Mucosa of descending colon (tissue), 3 donors: Measurements from ENCODE around the gene MAT1A. TPM values are rescaled to one million over a fixed set of nuclear protein-coding genes. Genes with fewer than 3 reads are reported as not detected.
"Not testable (repeated sequence)": the region's sequence is repeated elsewhere in the genome, so short reads cannot be mapped to it uniquely, and the experiment has no call there.

Experiments used
- ATAC-seq: fragments of 200-7000 bp; cut with Tn5 transposase; one replicate; pipeline ENCODE4 v1.9.1; 2020; ENCODE audit warnings: mild to moderate bottlenecking, moderate library complexity
- DNase-seq, 3 donors: peaks; one replicate each; pipeline ENCODE4 v3.0.0-alpha.2; 2020
- H3K36me3 ChIP-seq: fragments of 200-600 bp; one replicate; pipeline ENCODE4 v1.8.0; 2021; ENCODE audit warnings: low read depth, mild to moderate bottlenecking
- H3K4me1 ChIP-seq: fragments of 200-600 bp; one replicate; pipeline ENCODE4 v1.8.0; 2021; ENCODE audit warnings: low read depth, mild to moderate bottlenecking
- H3K4me3 ChIP-seq: fragments of 200-600 bp; one replicate; pipeline ENCODE4 v1.8.0; 2021; ENCODE audit warnings: mild to moderate bottlenecking
- H3K9me3 ChIP-seq: fragments of 200-600 bp; one replicate; pipeline ENCODE4 v1.8.0; 2021; ENCODE audit warnings: mild to moderate bottlenecking
- CTCF ChIP-seq: fragments of 200-600 bp; IDR thresholded peaks from one replicate; pipeline ENCODE4 v1.8.0; 2022; ENCODE audit warnings: antibody characterized with exemption, mild to moderate bottlenecking
- intact Hi-C, 2 donors: fragments of 100-400 bp; cut with DNase I in 1 of 2; cut with micrococcal nuclease in 1 of 2; formaldehyde crosslinking; loops; one replicate each; pipeline versions ENCODE4 v1.11.0 to v1.11.1; 2022; cut with DNase I, micrococcal nuclease
- total RNA-seq, 3 donors: library from RNA; stranded (reverse); fragmentation: NEBNext Ultra II Directional in 2 of 3; extraction: Animal tissue kit (Norgen Biotek cat#: 25700) in 2 of 3; gene quantifications; one replicate each; pipeline versions ENCODE4 v1.2.1 to v1.2.4, GENCODE V29; 2021 to 2023
- donor health status: DM: no; HTN: no; CAD: no; lungs with moderate emphysema.
- donor health status: DM: no; HTN: no; CAD: no.
- donor health status: DM: no; HTN: yes; CAD: no.

Gene MAT1A
- total RNA-seq, 3 donors from 2014 or later: 0.89 TPM; not detected in 2

DNA sequence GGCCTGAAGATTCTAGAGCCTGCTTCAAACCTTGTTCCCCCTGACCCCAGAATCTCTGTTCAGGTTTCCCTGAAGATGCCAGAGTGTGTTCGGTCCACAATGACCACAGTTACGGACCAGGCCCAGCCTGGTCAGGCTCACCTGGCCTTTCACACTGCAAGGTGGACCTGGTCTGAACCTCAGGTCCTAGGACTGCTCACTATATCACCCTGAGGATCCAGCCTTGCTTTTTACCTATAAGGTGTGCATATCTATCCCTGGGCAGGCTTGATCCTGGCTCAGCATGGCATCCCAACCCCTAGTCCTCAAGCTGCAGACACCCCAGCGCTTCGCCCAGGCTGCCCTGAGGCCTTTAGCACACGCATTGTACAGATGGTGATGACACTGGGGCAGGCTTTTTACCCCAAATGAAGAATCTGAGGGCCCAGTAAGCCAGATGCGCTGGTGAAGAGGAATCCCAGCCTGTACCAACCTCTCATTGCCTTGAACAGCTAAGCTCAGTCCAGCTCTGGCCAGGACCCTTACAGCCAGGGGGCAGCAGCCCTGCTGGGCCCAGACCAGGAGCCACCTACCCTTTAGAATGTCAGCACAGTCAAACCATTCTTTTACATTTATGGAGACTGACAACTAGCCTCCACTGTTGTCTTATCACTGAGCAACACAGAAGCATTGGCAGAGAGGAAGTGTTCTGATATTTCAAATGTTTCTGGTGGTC is 28.0 kb downstream of the MAT1A start:
- intact Hi-C loops: no loop called here
- Histone ChIP-seq H3K4me3 (no peak overlapping the region), H3K36me3 (no peaks in the 10 kb centered on the region), H3K9me3 (no peaks in the 10 kb centered on the region), H3K4me1 (no peaks in the 10 kb centered on the region)
- no peak for TF ChIP-seq CTCF
- ATAC-seq: no peak
- no peak for DNase-seq

- ATAC-seq (peak; percentile 61), DNase-seq (peak in 1 of 3 donors; percentile 46)
- peak; percentile 73 for TF ChIP-seq CTCF
- intact Hi-C loops: no loop called here
- Histone ChIP-seq H3K9me3 (no peaks in the 10 kb centered on the region), H3K36me3 (no peaks in the 10 kb centered on the region), H3K4me3 (no peak overlapping the region), H3K4me1 (no peaks in the 10 kb centered on the region)
These were observed 28.9 kb downstream of the MAT1A start for GRCh38 chr10:80260295-80261243.

DNA sequence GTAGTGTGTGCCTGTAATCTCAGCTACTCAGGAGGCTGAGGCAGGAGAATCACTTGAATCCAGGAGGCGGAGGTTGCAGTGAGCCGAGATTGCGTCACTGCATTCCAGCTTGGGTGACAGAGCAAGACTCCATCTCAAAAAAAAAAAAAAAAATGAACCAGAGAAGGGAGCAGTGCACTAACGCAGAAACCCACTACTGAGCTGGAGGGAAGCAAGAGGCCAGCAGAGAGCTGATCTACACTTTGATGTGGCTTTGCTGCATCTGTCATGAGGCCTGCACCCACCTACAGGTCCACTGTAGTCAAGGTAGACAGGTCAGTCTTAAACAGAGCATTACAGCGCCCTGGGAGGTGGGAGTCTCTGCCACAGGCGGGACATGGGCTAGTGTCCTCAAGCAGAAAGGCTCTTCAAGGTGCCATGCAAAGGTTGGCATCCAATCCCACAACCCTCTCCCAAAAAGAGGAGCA is 30.0 kb downstream of the MAT1A start:
- no peak for ATAC-seq
- Histone ChIP-seq H3K4me1 (no peaks in the 10 kb centered on the region), H3K4me3 (no peak overlapping the region), H3K9me3 (no peaks in the 10 kb centered on the region), H3K36me3 (no peaks in the 10 kb centered on the region)
- intact Hi-C loops: no loop called here
- DNase-seq: no peak
- no peak for TF ChIP-seq CTCF

- H3K4me1 ChIP-seq, H3K36me3 ChIP-seq, intact Hi-C loops, H3K9me3 ChIP-seq, H3K4me3 ChIP-seq: not testable (repeated sequence)
- peak; percentile 60 for ATAC-seq
- DNase-seq: peak in 1 of 3 donors; percentile 5
These were observed 32.7 kb downstream of the MAT1A start for GRCh38 chr10:80256798-80257197.

- DNase-seq, H3K4me3 ChIP-seq, H3K4me1 ChIP-seq, intact Hi-C loops, H3K36me3 ChIP-seq, H3K9me3 ChIP-seq, ATAC-seq: not testable (repeated sequence)
These were observed 34.7 kb downstream of the MAT1A start for GRCh38 chr10:80254726-80255125.

- ATAC-seq, DNase-seq, H3K36me3 ChIP-seq, H3K4me3 ChIP-seq, intact Hi-C loops, H3K9me3 ChIP-seq, H3K4me1 ChIP-seq: not testable (repeated sequence)
These were observed 35.5 kb downstream of the MAT1A start for GRCh38 chr10:80253963-80254271.

DNA sequence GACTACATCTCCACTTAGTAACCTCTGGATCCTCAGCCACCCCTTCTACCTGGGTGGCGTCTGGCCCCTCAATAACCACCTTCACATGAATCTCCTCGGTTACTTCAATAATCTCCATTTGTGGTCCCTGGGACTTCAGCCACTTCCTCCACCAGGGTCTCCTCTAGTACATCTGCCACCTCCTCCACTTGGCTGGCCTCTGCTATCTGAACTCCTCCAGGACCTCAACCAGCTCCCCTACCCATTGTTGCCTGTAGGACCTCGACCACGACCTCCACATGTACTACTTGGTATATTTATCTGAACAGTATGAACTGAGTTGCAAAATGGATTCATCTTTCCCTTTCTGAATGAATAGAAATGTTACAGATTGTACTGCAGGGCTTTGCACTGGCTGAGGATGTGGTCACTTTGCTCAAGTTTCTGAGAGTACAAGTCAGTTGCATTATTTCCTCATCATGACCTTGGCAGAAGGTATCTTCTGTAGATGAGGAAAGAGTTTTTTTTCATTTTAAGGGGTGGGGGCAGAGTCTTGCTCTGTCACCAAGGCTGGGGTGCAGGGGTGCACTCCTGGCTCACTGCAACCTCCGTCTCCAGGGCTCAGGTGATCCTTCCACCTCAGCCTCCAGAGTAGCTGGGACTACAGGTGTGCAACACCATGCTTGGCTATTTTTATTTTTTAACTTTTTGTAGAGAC is 36.0 kb downstream of the MAT1A start:
- intact Hi-C loops: no loop called here
- DNase-seq (no peak), ATAC-seq (no peak)
- Histone ChIP-seq H3K36me3 (no peaks in the 10 kb centered on the region), H3K4me3 (no peak overlapping the region), H3K9me3 (no peaks in the 10 kb centered on the region), H3K4me1 (no peaks in the 10 kb centered on the region)
- TF ChIP-seq CTCF: no peak
